Tongue (tissue), 2 donors: ENCODE measurements around the gene SLC25A10. TPM values are rescaled to one million over a fixed set of nuclear protein-coding genes. Genes with fewer than 3 reads are reported as not detected.
"Not testable (repeated sequence)": the region's sequence is repeated elsewhere in the genome, so short reads cannot be mapped to it uniquely, and the experiment has no call there.

ENCODE experiments used
- DNase-seq: peaks from one replicate; pipeline ENCODE4 v3.0.0-alpha.2; 2015
- total RNA-seq: library from RNA; depleted of rRNA; stranded (reverse); fragments of >200 nt; gene quantifications from one replicate; pipeline ENCODE4 v1.2.3, GENCODE V29; 2014

The SLC25A10 gene, protein sequence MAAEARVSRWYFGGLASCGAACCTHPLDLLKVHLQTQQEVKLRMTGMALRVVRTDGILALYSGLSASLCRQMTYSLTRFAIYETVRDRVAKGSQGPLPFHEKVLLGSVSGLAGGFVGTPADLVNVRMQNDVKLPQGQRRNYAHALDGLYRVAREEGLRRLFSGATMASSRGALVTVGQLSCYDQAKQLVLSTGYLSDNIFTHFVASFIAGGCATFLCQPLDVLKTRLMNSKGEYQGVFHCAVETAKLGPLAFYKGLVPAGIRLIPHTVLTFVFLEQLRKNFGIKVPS
- total RNA-seq, result 10.6 TPM

DNA sequence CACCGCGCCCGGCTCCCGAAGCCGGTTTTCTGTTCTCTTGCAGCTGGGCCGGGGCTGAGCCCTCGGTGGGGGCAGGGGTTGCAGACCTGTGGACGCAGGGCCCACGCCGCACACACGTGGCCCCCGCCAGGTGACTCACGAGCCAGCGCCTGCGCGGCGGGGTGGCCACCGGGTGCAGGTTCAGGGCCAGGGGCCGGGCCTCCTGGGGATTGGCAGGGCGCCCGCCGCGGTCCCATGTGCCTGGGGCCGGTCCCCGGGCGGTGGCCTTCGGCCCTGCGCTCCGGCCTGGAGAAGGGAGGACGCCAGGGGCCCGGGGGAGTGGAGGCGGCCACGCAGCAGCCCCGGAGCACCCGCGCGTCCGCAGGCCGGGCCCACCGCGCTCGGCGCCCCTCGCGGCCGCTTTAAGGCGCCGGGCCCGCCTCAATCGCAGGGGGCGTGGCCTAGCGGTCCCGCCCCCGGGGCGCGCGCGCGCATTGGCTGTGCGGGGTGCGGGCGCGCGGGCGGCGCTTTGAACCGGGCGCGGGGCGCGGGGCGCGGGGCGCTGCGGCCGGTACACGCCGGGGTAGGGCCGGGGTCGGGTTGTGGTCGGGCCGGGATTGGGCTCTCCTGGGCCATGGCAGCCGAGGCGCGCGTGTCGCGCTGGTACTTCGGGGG is at the start of gene SLC25A10:
Gene SLC25A10 (plus strand): TSS at position 471 of the 654 bp plus-strand sequence. CDS start 143 bp downstream, at position 614.
- DNase-seq, result peak; percentile 83

DNA sequence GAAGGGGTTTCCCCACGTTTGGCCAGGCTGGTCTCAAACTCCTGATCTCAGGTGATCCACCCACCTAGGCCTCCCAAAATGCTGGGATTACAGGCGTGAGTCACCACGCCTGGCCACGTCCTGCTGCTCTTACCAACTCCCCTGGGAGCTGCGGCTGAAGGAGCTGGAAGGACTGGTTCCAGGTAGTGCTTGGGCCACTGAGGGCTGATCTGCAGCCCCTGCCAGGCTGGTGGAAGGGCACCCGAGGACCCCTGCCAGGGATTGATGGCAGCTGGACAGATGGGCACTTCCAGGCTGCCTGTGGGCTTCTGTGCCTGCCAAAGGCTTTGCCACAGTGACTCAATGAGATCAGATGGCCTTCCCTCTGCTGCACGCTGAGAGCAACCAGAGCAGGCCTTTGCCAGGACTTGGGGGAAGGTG is 48.0 kb upstream of the SLC25A10 start:
- no peak for DNase-seq

DNA sequence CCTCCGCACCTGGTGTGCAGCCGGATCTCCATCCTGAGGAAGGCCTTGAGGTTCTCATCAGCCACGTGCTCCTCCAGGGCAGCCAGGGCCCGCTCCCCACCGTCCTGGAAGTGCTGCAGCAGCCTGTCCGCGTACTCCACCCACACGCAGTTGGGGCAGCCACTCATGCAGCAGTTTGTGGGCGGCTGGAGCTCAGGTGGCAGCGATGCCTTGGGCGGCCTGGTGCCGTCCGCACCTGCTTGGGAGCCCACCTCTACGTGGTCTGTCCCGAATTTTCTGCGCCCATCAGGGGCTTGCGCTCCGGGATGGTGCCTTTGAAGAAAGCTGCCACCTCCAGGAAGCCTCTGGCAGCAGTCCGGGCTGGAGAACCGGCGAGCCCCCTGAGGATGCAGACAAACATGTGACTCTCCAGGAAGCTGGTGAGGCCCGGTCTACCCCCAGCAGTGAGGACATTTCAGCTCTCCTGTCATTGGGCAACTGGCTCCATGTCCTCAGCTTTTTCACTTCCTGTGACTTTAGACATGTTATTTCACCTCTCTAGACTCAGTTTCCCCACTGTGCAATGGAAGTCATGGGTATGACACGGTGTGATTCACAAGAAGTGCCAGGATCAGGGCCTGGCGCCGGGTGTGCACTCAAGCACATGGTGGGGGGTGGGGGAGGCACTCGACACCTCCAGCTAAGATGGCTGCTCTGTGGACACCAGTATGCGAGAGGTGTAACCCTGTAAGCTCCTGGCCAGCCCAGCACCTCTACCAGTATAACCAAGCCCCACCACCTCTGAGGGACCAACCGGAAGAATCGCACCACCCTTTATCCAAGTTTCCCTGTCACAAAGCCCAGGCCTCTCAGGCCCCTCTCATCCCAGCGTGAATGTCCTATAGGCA is 46.6 kb upstream of the SLC25A10 start:
- DNase-seq, result no peak

DNA sequence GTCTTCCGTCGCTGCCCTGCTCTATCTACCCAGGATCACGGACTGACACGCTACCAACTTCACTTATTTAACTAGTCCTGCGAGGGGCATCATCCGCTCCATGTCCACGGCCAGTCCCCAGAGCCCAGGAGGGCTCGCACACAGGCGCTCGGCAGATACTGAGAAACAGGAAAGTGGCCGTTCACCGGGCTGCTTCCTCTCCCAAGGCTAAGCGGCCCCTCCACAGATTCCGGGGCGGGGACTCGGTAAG is 46.1 kb upstream of the SLC25A10 start:
- no peak for DNase-seq

DNA sequence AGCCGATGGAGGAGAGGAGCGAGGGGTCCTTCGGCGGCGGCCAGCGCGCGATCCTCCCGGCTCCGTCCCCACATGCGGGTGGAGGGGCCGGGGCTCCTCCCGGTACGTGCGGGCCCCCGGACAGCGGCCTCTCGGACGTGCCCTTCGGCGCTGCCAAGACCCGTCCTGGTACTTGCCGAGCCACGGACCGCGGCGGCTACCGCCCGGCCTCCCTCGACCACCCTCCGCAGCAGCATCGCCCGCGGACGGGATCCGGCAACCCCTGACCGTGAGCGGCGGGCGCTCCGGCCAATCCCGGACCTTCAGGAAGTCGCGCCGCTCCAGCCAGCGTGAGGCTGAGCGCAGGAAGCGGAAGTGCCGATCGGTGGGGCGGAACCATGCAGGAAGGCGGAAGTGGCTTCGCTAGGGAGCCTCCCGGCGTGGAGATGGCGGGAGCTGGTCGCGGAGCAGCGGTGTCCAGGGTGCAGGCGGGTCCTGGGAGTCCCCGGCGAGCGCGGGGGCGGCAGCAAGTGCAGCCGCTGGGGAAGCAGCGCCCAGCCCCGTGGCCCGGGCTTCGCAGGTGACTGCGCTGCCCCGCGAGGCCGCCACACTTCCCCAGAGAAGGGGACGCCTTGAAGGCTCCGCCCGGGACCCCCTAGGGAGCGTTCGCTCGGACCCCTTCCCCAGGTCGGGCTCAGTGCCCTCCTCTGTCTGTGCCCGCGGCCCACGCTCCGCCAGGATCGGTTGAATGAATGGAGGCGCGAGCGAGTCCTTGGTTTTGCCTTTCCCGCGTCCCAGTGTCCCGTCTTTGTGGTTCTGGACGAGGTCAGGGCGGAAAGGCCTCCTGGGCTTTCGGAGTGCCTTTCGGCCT is 45.5 kb upstream of the SLC25A10 start, which contains the start of the genes CCDC137 and OXLD1:
Gene CCDC137 (plus strand): TSS at position 396 of the 850 bp plus-strand sequence. CDS start 30 bp downstream, at position 426.
Gene OXLD1 (minus strand): TSS at position 264 of the 850 bp plus-strand sequence. CDS start 28 bp downstream, at position 236.
- DNase-seq, result peak; percentile 98

DNA sequence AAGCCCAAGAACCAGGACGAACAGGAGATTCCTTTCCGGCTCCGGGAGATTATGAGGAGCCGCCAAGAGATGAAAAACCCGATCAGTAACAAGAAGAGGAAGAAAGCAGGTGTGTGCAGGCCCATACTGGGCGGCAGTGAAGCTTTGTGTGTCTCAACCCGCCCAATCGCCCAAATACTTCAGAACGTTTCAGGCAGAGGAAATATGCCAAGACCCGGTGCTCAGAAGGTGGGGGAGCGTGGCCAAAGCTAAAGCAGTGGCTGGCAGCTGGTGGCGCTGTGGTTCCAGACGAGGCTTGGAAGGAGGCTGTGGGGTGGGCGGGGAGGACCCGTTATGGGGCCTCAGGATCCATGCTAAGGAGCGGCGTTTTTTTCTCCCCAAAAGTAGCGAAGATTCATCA is 44.3 kb upstream of the SLC25A10 start:
- no peak for DNase-seq

DNA sequence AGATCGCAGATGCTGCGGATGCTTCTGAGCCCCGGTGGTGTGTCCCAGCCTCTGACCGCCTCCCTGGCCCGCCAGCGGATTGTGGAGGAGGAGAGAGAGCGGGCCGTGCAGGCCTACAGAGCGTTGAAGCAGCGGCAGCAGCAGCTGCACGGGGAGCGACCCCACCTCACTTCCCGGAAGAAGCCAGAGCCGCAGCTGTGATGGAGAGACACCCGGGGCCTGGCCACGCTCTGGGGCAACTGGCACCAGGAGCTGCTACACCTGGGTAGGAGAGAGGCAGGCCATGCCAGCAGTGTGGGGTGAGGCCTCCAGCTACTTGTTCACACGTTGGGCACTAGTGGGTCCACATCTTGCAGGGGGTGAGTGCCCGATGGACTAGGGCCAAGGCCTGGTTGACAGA is 39.6 kb upstream of the SLC25A10 start:
- no peak for DNase-seq

DNA sequence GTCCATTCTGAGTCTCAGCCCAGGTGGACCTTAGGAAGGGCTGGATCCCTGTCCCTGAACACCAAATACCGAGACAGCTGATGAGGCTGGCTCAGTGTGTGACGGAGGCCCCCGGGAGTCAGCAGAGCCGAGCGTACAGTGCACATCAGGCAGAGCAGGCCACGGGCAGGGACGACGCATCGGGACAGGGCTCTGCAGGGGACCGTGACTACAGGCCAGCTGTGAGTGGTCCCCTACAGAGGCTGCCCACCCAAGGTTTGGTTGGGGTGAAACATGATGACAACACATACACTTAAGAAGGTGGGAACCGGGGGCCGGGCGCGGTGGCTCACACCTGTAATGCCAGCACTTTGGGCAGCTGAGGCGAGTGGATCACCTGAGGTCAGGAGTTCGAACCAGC is 39.1 kb upstream of the SLC25A10 start:
- no peak for DNase-seq

DNA sequence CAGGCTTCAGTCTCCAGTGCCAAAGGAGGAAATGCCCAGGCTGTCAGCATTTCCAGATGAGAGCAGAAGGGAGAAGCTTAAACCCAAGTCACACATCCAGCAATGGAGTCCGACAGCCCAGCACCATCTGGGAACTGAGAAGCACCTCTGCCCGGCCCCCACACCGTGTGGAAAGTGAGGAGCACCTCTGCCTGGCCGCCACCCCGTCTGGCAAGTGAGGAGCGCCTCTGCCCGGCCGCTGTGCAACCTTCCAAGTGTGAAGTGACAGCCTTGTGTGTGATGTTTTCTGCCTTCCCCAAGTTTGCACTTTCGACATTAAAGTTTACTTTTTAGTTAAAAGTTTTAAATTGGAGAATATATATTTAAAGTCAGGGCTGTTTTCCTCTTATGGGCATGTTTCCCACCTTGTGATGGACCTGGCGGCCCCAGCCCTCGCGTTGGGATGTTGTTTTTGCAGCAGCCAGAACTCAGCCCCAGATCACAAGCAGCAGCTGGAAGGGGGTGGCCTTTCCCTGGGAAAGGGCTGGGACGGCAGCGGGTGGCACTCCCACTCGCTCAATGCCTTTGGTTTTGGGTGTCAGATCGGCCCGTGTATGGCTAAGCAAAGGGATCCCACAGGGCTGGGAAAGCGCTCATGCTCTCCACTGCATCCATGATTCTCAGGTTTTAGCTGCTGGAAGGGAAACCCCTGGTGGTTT is 38.4 kb upstream of the SLC25A10 start:
- no peak for DNase-seq

DNA sequence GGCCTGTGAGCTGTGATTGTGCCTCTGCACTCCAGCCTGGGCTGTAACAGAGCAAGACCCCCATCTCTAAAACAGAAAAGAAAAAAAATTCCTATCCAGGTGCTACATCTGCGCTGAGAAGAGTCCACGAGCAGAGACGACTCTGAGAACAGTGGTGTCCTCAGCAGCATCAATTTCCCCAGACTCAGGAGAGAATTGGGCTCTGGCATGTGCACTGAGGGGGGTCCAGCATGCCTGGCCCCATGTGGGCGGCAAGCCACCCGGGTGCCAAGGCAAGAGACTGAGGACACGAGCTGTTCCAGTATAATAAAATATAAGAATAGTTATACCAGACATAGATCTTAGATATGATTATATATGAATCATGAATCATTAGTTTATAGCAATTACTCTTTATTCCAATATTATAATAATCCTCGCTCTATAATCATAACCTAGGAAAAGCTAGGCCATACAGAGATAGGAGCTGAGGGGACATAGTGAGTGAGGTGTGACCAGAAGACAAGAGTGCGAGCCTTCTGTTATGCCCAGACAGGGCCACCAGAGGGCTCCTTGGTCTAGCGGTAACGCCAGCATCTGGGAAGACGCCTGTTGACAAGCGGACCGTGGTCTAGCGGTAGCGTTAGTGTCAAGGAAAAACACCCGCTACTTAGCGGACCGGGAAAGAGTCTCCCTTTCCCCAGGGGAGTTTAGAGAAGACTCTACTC is 36.4 kb upstream of the SLC25A10 start:
- not testable (repeated sequence) for DNase-seq

DNA sequence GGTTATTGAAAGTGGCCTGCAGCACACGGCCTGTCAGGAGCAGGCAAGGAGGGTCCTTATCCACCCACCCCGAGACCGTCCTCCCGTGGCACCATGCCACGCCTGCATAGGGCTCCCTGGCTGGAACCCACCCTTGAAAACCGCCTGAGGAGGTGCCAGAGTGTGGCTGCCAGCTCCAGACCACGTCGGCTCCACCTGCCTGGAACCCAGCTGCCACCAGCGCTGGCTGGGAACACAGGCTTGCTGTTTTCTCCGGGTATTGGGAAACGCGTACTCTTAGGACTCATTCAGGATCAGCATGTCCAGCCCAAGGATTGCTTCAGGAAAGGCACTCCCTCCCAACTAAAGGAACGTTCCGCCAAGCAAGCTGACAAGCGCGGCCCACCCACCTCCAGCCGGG is 35.2 kb upstream of the SLC25A10 start:
- no peak for DNase-seq

DNA sequence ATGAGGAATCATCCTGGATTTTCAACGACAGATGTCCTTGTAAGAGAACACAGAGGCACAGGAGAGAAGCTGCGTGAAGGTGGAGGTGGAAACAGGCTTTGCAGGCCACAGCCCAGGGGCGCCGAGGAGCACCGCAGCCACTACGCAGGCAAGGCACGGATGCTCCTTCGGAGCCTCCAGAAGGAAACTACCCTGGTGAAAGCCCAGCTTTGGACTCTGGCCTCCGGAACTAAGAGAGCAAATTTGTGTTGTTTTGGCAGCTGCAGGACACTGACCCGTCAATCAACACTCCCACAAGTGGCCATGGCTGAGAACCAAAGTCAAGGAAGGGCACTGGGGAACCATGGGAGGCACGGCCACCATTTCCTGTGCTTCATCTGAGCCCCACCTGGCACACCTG is 31.9 kb upstream of the SLC25A10 start:
- no peak for DNase-seq

DNA sequence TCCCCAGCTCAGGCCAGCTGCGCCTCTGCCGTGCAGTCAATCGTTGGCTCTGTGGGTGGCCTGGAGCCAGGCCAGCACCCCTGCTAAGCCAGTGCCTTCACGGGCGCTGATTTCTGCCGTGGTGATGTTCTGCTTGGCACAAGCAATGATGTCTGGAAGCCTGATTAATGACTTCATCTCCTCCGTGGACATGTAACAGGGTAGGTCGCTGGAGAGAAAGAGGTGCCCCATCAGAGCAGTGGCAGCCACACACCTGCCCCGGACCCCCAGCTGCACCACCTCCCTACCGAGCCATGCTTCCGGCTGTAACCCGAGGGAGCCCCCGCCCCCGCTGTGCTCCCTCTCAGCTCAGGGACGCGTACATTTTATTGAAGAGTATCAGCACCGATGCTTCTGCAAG is 30.4 kb upstream of the SLC25A10 start:
- no peak for DNase-seq

DNA sequence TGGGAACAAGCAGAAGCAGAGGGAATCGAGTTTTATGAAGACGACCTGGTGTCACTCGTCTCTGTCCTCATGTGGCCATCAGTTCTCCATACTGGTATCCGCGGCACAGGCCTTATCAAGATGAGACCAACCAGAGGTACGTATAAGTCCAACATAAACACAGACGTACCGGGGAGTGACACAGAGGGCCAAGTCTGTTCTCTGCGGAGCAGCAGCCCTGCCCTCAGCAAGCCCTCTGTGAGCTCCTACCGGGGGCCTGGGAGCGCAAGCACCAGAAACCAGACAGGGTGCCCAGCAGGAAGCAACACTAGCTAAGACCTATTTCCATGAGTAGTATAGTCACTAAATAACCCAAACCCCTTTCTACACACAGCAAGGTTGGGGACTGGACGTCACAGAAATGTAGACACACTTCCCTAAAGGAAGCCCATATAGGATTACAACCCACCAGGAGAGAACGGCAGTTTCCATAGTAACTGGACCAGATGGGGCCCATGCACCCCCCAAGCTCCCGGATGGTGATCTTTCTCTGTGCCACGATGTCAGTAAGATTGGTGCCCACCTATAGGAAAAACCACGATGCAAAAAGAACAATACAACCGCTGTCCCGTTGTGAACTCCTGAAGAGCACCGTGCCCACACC is 29.4 kb upstream of the SLC25A10 start:
- no peak for DNase-seq

DNA sequence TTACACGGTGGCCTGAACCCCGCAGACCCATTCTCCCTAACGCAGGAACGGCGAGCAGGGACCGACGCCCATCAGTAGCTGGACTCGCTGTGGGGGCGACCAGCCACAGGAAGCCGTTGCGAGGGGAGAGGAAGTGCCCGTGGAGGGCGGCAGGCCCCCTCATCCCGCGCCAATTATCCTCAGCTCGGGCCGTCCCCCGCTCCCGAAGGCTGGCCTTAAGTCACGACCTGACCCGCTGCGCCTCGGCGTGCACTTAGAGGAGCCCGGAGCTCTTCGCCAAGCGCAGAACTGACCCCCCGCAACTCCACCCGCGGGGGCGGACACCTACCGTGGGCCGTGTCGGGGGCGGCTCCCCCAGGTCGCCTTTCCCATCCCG is 28.9 kb upstream of the SLC25A10 start:
- DNase-seq, result peak; percentile 28

DNA sequence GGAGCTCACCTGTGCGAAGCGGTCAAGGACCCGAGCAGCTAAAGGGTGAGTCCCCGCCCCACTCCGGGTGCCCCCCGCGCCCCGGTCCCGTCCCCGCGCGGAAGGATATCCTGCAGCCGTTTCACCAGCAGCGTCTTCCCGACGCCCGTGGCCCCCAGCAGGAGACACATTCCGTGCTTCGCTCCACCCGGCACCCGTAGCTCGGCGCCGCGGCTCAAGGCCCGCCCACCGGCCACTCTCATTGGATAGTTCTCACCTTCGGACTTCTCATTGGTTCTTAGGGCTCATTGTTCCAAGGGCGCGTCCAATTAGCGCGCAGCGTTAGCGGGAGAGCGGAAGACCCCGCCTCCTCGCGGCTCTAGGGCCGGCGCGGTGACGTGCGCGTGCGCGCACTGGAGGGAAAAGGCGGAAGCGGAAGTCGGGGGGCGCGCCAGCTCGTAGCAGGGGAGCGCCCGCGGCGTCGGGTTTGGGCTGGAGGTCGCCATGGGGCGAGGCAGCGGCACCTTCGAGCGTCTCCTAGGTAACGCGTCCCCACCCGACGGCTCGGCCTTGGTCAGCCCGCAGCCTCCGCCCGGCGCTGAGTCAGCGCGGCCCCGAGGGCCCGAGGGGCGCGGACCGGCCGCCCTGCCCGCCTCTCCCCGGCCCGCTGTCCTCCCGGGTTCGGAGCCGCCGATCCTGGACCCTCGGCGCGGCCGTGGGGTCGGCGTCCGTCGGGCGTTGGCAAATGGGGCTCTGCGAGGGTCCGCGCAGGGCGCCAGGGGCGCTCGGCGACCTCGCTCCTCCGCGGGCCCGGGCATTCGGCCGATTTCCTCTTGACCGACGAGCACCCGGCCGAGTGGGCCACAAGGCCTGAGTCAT is 28.3 kb upstream of the SLC25A10 start, which contains the start of the genes ARL16 and HGS:
Gene ARL16 (minus strand): TSS at position 214 of the 858 bp plus-strand sequence. CDS start 44 bp downstream, at position 170.
Gene HGS (plus strand): TSS at position 428 of the 858 bp plus-strand sequence. CDS start 56 bp downstream, at position 484.
- peak; percentile 99 for DNase-seq

DNA sequence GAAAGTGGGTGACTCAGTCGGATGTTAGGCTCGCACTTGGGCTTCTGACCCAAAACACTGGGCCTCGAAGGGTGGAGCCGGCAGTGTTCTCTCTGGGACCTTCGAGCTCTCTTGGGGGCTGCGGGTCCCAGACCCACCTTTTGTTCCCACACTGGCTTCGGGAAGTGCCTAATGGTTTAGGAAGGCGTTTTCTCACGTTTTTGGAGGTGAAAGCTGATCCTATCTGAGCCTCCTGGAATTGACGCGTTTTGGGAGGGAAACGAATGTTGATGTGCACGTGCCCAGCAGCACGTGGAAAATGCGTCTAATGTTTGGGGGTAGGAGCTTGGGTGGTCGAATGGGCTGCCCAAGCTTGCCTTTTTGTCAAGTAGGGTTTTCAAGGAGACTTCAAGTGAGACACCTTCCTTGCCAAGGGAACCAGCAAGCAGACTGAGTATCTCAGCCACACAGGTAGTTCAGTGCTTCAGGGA is 27.6 kb upstream of the SLC25A10 start:
- no peak for DNase-seq

DNA sequence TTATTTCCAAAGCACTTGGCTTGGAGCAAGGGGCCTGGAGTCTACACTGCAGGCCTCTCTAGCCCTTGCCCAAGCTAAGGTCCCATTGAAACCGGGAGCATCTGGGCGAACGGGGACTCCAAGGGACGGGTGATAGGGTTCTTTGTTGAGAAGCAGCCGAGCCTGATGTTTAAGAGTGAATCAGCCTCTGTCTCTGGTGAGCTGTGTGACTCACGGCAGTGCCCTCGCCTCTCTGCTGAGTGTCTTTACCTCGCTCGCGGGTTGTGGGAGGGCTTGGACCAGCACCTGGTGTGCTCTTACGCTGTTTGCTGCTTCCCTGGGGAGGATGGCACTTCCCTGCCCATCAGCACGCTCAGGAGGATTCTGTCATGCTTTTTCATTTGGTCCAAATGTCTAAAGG is 27.0 kb upstream of the SLC25A10 start:
- DNase-seq, result no peak

DNA sequence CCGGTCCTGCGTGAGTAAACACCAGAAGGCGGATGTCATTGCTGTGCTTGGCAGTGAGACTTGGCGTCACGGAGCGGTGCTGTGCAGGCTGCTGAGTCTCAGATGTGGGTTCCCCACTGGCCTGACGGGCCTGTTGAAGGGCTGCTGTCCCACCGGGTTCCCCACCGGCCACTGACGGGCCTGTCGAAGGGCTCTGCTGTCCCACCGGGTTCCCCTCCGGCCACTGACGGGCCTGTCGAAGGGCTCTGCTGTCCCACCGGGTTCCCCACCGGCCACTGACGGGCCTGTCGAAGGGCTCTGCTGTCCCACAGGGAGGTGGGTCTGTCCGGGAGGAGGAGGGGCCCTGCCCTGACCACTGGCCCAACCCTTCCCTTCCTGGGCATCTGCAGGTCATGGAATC is 25.5 kb upstream of the SLC25A10 start:
- DNase-seq, result no peak
